AG04449 (cell line): ENCODE results near the gene CCDC85C.

ENCODE experiments used
- CTCF ChIA-PET: fragments of 350-600 bp; formaldehyde crosslinking; extraction: SDS; loops from one replicate; lab custom pipeline; 2021; ENCODE audit warnings: antibody characterized with exemption; lab: Yijun Ruan, JAX
- POLR2A ChIA-PET: fragments of 400-600, 350-600 bp; formaldehyde crosslinking; extraction: SDS; loops from one replicate; lab custom pipeline; 2020; ENCODE audit warnings: antibody characterized with exemption, inconsistent platforms; lab: Yijun Ruan, JAX
- DNase-seq: peaks from one replicate; pipeline ENCODE4 v3.0.0-alpha.2; 2010; ENCODE audit warnings: low read depth, low spot score
- H3K4me3 ChIP-seq: 2 replicates; pipeline ENCODE4 v1.5.1; 2011; ENCODE audit warnings: low read depth, mild to moderate bottlenecking, control low read depth, low read length
- CTCF ChIP-seq: IDR thresholded peaks from one replicate; pipeline ENCODE4 v1.5.1; 2011; ENCODE audit warnings: mild to moderate bottlenecking, moderate library complexity, low read length, control low read depth, inconsistent platforms; ENCODE audit not compliant: insufficient read depth; ENCODE audit errors: missing control alignments

The CCDC85C gene

GRCh38 chr14:99606359-99606758 is 2.4 kb upstream of the CCDC85C start:
- TF ChIP-seq CTCF: no peak
- H3K4me3 ChIP-seq: no peak overlapping the region
- DNase-seq: no peak
- CTCF ChIA-PET: interaction anchor here (1.0 to 7.7 kb wide), 7 partner anchors 12 to 279 kb away, joined by 3 to 91 read pairs (median 5); no protein-coding TSS in a partner anchor
- POLR2A ChIA-PET: interaction anchor here (0.9 to 2.6 kb wide), 2 partner anchors 10 to 17 kb away, joined by 3 to 18 read pairs; no protein-coding TSS in a partner anchor

- ChIA-PET CTCF (interaction anchor here (1.0 to 7.7 kb wide), 9 partner anchors 9 to 280 kb away, joined by 3 to 91 read pairs (median 5); no protein-coding TSS in a partner anchor), POLR2A (interaction anchor here (0.8 to 2.6 kb wide), 6 partner anchors 11 to 124 kb away, joined by 3 to 18 read pairs (median 3); partner anchors contain the start of genes CCNK and SETD3)
- H3K4me3 ChIP-seq: peak overlapping the region; percentile 67
- TF ChIP-seq CTCF: no peak
- no peak for DNase-seq
Measured at GRCh38 chr14:99605299-99605961, 1.4 kb upstream of the CCDC85C start.

GRCh38 chr14:99604766-99605298 is 825 bp upstream of the CCDC85C start:
- ChIA-PET POLR2A (interaction anchor here (0.7 to 2.6 kb wide), 8 partner anchors 15 to 124 kb away, joined by 3 to 18 read pairs (median 4); partner anchors contain the start of genes CCNK and SETD3), CTCF (interaction anchor here (1.3 to 7.7 kb wide), 6 partner anchors 10 to 281 kb away, joined by 3 to 91 read pairs (median 6); no protein-coding TSS in a partner anchor)
- peak overlapping the region; percentile 67 for H3K4me3 ChIP-seq
- DNase-seq: no peak
- TF ChIP-seq CTCF: no peak

GRCh38 chr14:99604278-99604765 is 315 bp upstream of the CCDC85C start:
- DNase-seq: no peak
- TF ChIP-seq CTCF: no peak
- ChIA-PET CTCF (interaction anchor here (1.1 to 7.7 kb wide), 5 partner anchors 10 to 81 kb away, joined by 3 to 91 read pairs (median 7); no protein-coding TSS in a partner anchor), POLR2A (interaction anchor here (0.7 to 2.6 kb wide), 7 partner anchors 16 to 93 kb away, joined by 3 to 18 read pairs (median 4); no protein-coding TSS in a partner anchor)
- peak overlapping the region; percentile 67 for H3K4me3 ChIP-seq

- CTCF ChIA-PET: interaction anchor here (1.0 to 7.7 kb wide), 8 partner anchors 10 to 92 kb away, joined by 3 to 91 read pairs (median 4); no protein-coding TSS in a partner anchor
- no peak for DNase-seq
- POLR2A ChIA-PET: interaction anchor here (0.6 to 1.8 kb wide), 3 partner anchors 20 to 92 kb away, joined by 3 to 7 read pairs (median 3); no protein-coding TSS in a partner anchor
- H3K4me3 ChIP-seq: peak overlapping the region; percentile 63
- no peak for TF ChIP-seq CTCF
Measured at GRCh38 chr14:99602788-99603415, 1.1 kb downstream of the CCDC85C start.
